B cell (primary cell): ENCODE results near the gene DPP10. TPM values are rescaled to one million over a fixed set of nuclear protein-coding genes. Genes with fewer than 3 reads are reported as not detected.

Experiments used
- ATAC-seq: fragments of 200-7000 bp; cut with Tn5 transposase; one replicate; pipeline ENCODE4 v1.10.0; 2021; ENCODE audit warnings: low read depth, mild to moderate bottlenecking, moderate number of reproducible peaks, moderate library complexity
- CTCF ChIA-PET: fragments of 350-600 bp; sonication (Branson Sonifier 250); formaldehyde crosslinking; loops from one replicate; lab custom pipeline; 2021; ENCODE audit warnings: antibody characterized with exemption, inconsistent platforms; lab: Charles Lee
- POLR2A ChIA-PET: fragments of 350-600 bp; sonication (Branson Sonifier 250); formaldehyde crosslinking; loops from one replicate; lab custom pipeline; 2021; ENCODE audit warnings: antibody characterized with exemption; lab: Charles Lee
- DNase-seq: peaks from one replicate; pipeline ENCODE4 v3.0.0; 2013
- H2AFZ ChIP-seq: 2 replicates; pipeline ENCODE4 v1.6.1; 2012; ENCODE audit warnings: mild to moderate bottlenecking, low read depth, low read length; ENCODE audit not compliant: insufficient read depth, poor library complexity, severe bottlenecking
- H3K27ac ChIP-seq, 2 donors: 1 replicate in 1 of 2; 2 replicates in 1 of 2; pipeline ENCODE4 v1.5.1; 2012 to 2013; ENCODE audit warnings: low read length in 2 of 2, mild to moderate bottlenecking in 2 of 2, moderate library complexity in 1 of 2
- H3K27me3 ChIP-seq, 4 experiments: fragments of 200-600 bp in 1 of 4; sonication (generic) in 1 of 4; replicated peaks in 1 of 4; 1 replicate in 2 of 4; 2 replicates in 2 of 4; pipeline versions ENCODE4 v1.6.1 to v1.7.0; 2013 to 2016; ENCODE audit warnings: low read length in 3 of 4, mild to moderate bottlenecking in 2 of 4, mixed read lengths in 1 of 4, moderate library complexity in 1 of 4; ENCODE audit not compliant: insufficient read depth in 4 of 4, control insufficient read depth in 3 of 4; ENCODE audit errors: control extremely low read depth in 1 of 4
- H3K36me3 ChIP-seq, 2 experiments: replicated peaks in 1 of 2; 1 replicate in 1 of 2; 2 replicates in 1 of 2; pipeline versions ENCODE4 v1.6.1 to v1.7.1; 2013; ENCODE audit warnings: low read length in 1 of 2; ENCODE audit not compliant: insufficient read depth in 2 of 2, control insufficient read depth in 1 of 2; ENCODE audit errors: control extremely low read depth in 1 of 2, extremely low read depth in 1 of 2
- H3K4me1 ChIP-seq, 2 donors: fragments of 200-600 bp in 1 of 2; sonication (generic) in 1 of 2; 1 replicate in 1 of 2; 2 replicates in 1 of 2; pipeline versions ENCODE4 v1.5.1 to v1.6.1; 2013 to 2017; ENCODE audit warnings: low read length in 2 of 2; ENCODE audit not compliant: control insufficient read depth in 2 of 2, insufficient read depth in 2 of 2
- H3K4me2 ChIP-seq: replicated peaks from 2 replicates; pipeline ENCODE3; 2012; ENCODE audit warnings: mild to moderate bottlenecking, low read depth, low read length; ENCODE audit not compliant: poor library complexity, severe bottlenecking
- H3K4me3 ChIP-seq, 5 experiments: fragments of 200-600 bp in 1 of 5; sonication (generic) in 1 of 5; 1 replicate in 3 of 5; 2 replicates in 2 of 5; pipeline versions ENCODE4 v1.5.1 to v1.7.0; 2011 to 2016; ENCODE audit warnings: low read length in 4 of 5, mild to moderate bottlenecking in 4 of 5, low read depth in 2 of 5, control low read depth in 1 of 5, moderate library complexity in 1 of 5; ENCODE audit not compliant: insufficient read depth in 1 of 5; ENCODE audit errors: control extremely low read depth in 1 of 5, extremely low read depth in 1 of 5
- H3K79me2 ChIP-seq: fragments of 200-600 bp; sonication (generic); one replicate; pipeline ENCODE4 v1.6.0; 2016; ENCODE audit warnings: low read length; ENCODE audit not compliant: control insufficient read depth, insufficient read depth
- H3K9ac ChIP-seq: fragments of 200-600 bp; sonication (generic); 2 replicates; pipeline ENCODE4 v1.6.1; 2017; ENCODE audit warnings: mild to moderate bottlenecking, low read length, moderate library complexity
- H3K9me3 ChIP-seq, 3 donors: one replicate each; pipeline versions ENCODE4 v1.6.1 to v1.7.1; 2013; ENCODE audit warnings: low read length in 2 of 3; ENCODE audit not compliant: control insufficient read depth in 2 of 3, insufficient read depth in 1 of 3; ENCODE audit errors: control extremely low read depth in 1 of 3
- H4K20me1 ChIP-seq: 2 replicates; pipeline ENCODE4 v1.6.0; 2012; ENCODE audit warnings: mild to moderate bottlenecking, low read length; ENCODE audit not compliant: insufficient read depth, control insufficient read depth, poor library complexity, severe bottlenecking
- H3K27ac Mint-ChIP-seq: one replicate; pipeline ENCODE4 v1.8.0; 2021; ENCODE audit warnings: mixed read lengths
- H3K27me3 Mint-ChIP-seq: one replicate; pipeline ENCODE4 v1.8.0; 2021; ENCODE audit warnings: mixed read lengths
- H3K4me1 Mint-ChIP-seq: one replicate; pipeline ENCODE4 v1.8.0; 2021; ENCODE audit warnings: mixed read lengths
- H3K4me3 Mint-ChIP-seq: one replicate; pipeline ENCODE4 v1.8.0; 2021; ENCODE audit warnings: mixed read lengths
- H3K9me3 Mint-ChIP-seq: one replicate; pipeline ENCODE4 v1.8.0; 2022; ENCODE audit warnings: mixed read lengths; ENCODE audit not compliant: insufficient read depth
- CTCF ChIP-seq: fragments of 200-600 bp; IDR thresholded peaks from one replicate; pipeline ENCODE4 v1.8.0; 2022; ENCODE audit warnings: antibody characterized with exemption, mild to moderate bottlenecking
- EZH2 ChIP-seq: IDR thresholded peaks from 2 replicates; pipeline ENCODE4 v1.6.1; 2012; ENCODE audit warnings: borderline replicate concordance, low read depth, mild to moderate bottlenecking, moderate library complexity, low read length; ENCODE audit not compliant: insufficient read depth, poor library complexity, severe bottlenecking
- WGBS: methylation state at CpG from one replicate; pipeline ENCODE4 v1.1.5; 2013; ENCODE audit warnings: missing lambda C conversion rate; ENCODE audit not compliant: insufficient coverage; 5-methylcytosine and 5-hydroxymethylcytosine counted together
- intact Hi-C: fragments of 100-400 bp; cut with micrococcal nuclease; formaldehyde crosslinking; loops from one replicate; pipeline ENCODE4 v1.10.0; 2022
- polyA plus RNA-seq: library from polyadenylated mRNA; depleted of rRNA; stranded (reverse); fragments of >200 nt; gene quantifications from 2 replicates; pipeline ENCODE4 v1.2.3, GENCODE V29; 2012
- total RNA-seq, 2 donors: library from RNA; stranded (reverse); fragments of 120-200 nt in 1 of 2; gene quantifications; 1 replicate in 1 of 2; 2 replicates in 1 of 2; pipeline versions ENCODE4 v1.2.3 to v1.2.4, GENCODE V29; 2013 to 2022

The DPP10 gene
- total and polyA plus RNA-seq, 2 donors (not counting 1 experiment from before 2014, with no cell fraction given): not detected

GRCh38 chr2:115199966-115200365 is 757.5 kb downstream of the DPP10 start:
- Mint-ChIP-seq H3K4me3 (no peak overlapping the region), H3K27me3 (no peaks in the 10 kb centered on the region), H3K4me1 (no peaks in the 10 kb centered on the region), H3K9me3 (peaks cover 2% of the 10 kb centered on the region), H3K27ac (no peak overlapping the region)
- no peak for DNase-seq
- Histone ChIP-seq H3K9ac (no peak overlapping the region), H3K9me3 (no peaks in the 10 kb centered on the region), H3K4me3 (no peak overlapping the region), H3K27me3 (no peaks in the 10 kb centered on the region), H4K20me1 (no peaks in the 10 kb centered on the region), H3K36me3 (no peaks in the 10 kb centered on the region), H3K79me2 (no peaks in the 10 kb centered on the region), H3K4me2 (no peak overlapping the region), H3K27ac (no peak overlapping the region), H3K4me1 (no peaks in the 10 kb centered on the region), H2AFZ (no peak overlapping the region)
- CTCF ChIA-PET: no interaction called here
- POLR2A ChIA-PET: no interaction called here
- intact Hi-C loops: no loop called here
- no peak for ATAC-seq
- no peak for TF ChIP-seq EZH2
- no peak for TF ChIP-seq CTCF
- 92% methylated on average over 3 of the region's 4 CpGs for WGBS

- no peak overlapping the region for H3K9ac ChIP-seq
- intact Hi-C loops: no loop called here
- ATAC-seq: no peak
These were observed 758.9 kb downstream of the DPP10 start for GRCh38 chr2:115201386-115201785.

More at GRCh38 chr2:115201386-115201785, 758.9 kb downstream of the DPP10 start:
- CTCF ChIA-PET: no interaction called here
- Histone ChIP-seq H4K20me1 (no peaks in the 10 kb centered on the region), H3K4me1 (no peaks in the 10 kb centered on the region), H3K36me3 (no peaks in the 10 kb centered on the region), H3K9me3 (no peaks in the 10 kb centered on the region), H3K4me2 (no peak overlapping the region), H3K79me2 (no peaks in the 10 kb centered on the region), H3K27me3 (no peaks in the 10 kb centered on the region), H3K4me3 (no peak overlapping the region), H3K27ac (no peak overlapping the region), H2AFZ (no peak overlapping the region)
- Mint-ChIP-seq H3K9me3 (peaks cover 2% of the 10 kb centered on the region), H3K4me3 (no peak overlapping the region), H3K27ac (no peak overlapping the region), H3K4me1 (no peaks in the 10 kb centered on the region), H3K27me3 (no peaks in the 10 kb centered on the region)
- TF ChIP-seq CTCF: no peak
- TF ChIP-seq EZH2: no peak
- POLR2A ChIA-PET: no interaction called here
- no CpG with 5 or more reads among the region's 4 CpGs for WGBS
- DNase-seq: no peak
